ENCODE results near the gene APOA1.

The APOA1 gene

GRCh38 chr11:116788975-116789374 is 48.4 kb downstream of the APOA1 start:
- no peak for DNase-seq (ENCODE audit: low spot score)

- no peak for DNase-seq (ENCODE audit: low spot score)
Measured at GRCh38 chr11:116788534-116788933, 48.9 kb downstream of the APOA1 start.

- DNase-seq (ENCODE audit: low spot score): peak; percentile 81
Measured at GRCh38 chr11:116787786-116788486, 49.5 kb downstream of the APOA1 start, which contains the start of gene ZPR1. TSS of gene ZPR1 (minus strand) at chr11:116788023. CDS start at chr11:116787990, 33 bp downstream.

- DNase-seq (ENCODE audit: low spot score): no peak
Measured at GRCh38 chr11:116787436-116787785, 50.0 kb downstream of the APOA1 start.

- DNase-seq (ENCODE audit: low spot score): no peak
Measured at GRCh38 chr11:116786966-116787365, 50.5 kb downstream of the APOA1 start.

GRCh38 chr11:116786326-116786725 is 51.1 kb downstream of the APOA1 start:
- no peak for DNase-seq (ENCODE audit: low spot score)

Data from activated CD4-positive, alpha-beta T cell treated with anti-CD3 and anti-CD28 coated beads, Interleukin-2, Interleukin-4, amounts not matched to agents 100 ng/mL and 50 ng/mL, durations not matched to agents 16 hours and 8 hours (primary cell).